Astrocyte (in vitro differentiated cells and primary cell): Measurements from ENCODE around the gene HMCN2.

ENCODE experiments used
- CTCF ChIP-seq: IDR thresholded peaks from 2 replicates; pipeline ENCODE4 v1.5.1; 2011; ENCODE audit warnings: low read depth, mild to moderate bottlenecking, inconsistent platforms, low read length, moderate library complexity; ENCODE audit not compliant: insufficient read depth
- EZH2 ChIP-seq: IDR thresholded peaks from 2 replicates; pipeline ENCODE4 v1.6.1; 2012; ENCODE audit warnings: mild to moderate bottlenecking, low read length, inconsistent platforms; ENCODE audit not compliant: insufficient read depth

GRCh38 chr9:130383350-130383715 lies 117.8 kb downstream of the HMCN2 start:
- no peak for TF ChIP-seq CTCF
- no peak for TF ChIP-seq EZH2
